H9 (cell line): ENCODE results near the gene RUNX2. TPM values are rescaled to one million over a fixed set of nuclear protein-coding genes. Genes with fewer than 3 reads are reported as not detected.

Source experiments
- DNase-seq: peaks from one replicate; pipeline ENCODE4 v3.0.0-alpha.2; 2017
- H2AFZ ChIP-seq: one replicate; pipeline ENCODE4 v1.6.1; 2013; ENCODE audit warnings: mild to moderate bottlenecking, low read length, control low read depth, moderate library complexity
- H2AK5ac ChIP-seq: 2 replicates; pipeline ENCODE4 v1.6.1; 2013; ENCODE audit warnings: low read length, control low read depth, mixed read lengths; ENCODE audit not compliant: insufficient read length
- H2BK120ac ChIP-seq: one replicate; pipeline ENCODE4 v1.6.1; 2013; ENCODE audit warnings: low read depth, mild to moderate bottlenecking, low read length, control low read depth, inconsistent platforms; ENCODE audit not compliant: poor library complexity, severe bottlenecking
- H2BK12ac ChIP-seq: 2 replicates; pipeline ENCODE4 v1.6.1; 2013; ENCODE audit warnings: low read length, control low read depth, mixed read lengths, low read depth; ENCODE audit not compliant: insufficient read length
- H2BK15ac ChIP-seq: 2 replicates; pipeline ENCODE4 v1.6.1; 2013; ENCODE audit warnings: low read depth, low read length, control low read depth
- H2BK20ac ChIP-seq: one replicate; pipeline ENCODE4 v1.6.1; 2013; ENCODE audit warnings: low read depth, mild to moderate bottlenecking, low read length, control low read depth, inconsistent platforms; ENCODE audit not compliant: poor library complexity, severe bottlenecking
- H2BK5ac ChIP-seq: 2 replicates; pipeline ENCODE4 v1.6.1; 2013; ENCODE audit warnings: low read length, control low read depth, mixed read lengths; ENCODE audit not compliant: insufficient read length
- H3K14ac ChIP-seq: 2 replicates; pipeline ENCODE4 v1.6.1; 2013; ENCODE audit warnings: low read length, control low read depth; ENCODE audit not compliant: insufficient read depth
- H3K18ac ChIP-seq: 2 replicates; pipeline ENCODE4 v1.6.1; 2013; ENCODE audit warnings: low read depth, mild to moderate bottlenecking, mixed read lengths, low read length, control low read depth; ENCODE audit not compliant: insufficient read length
- H3K23ac ChIP-seq: 2 replicates; pipeline ENCODE4 v1.6.1; 2013; ENCODE audit warnings: low read length, control low read depth, mixed read lengths, low read depth; ENCODE audit not compliant: insufficient read length
- H3K23me2 ChIP-seq: 2 replicates; pipeline ENCODE4 v1.6.1; 2013; ENCODE audit warnings: low read depth, mild to moderate bottlenecking, mixed read lengths, low read length, control low read depth; ENCODE audit not compliant: insufficient read length, poor library complexity, severe bottlenecking
- H3K27ac ChIP-seq: 2 replicates; pipeline ENCODE4 v1.5.1; 2013; ENCODE audit warnings: low read length, control low read depth, mixed read lengths, low read depth; ENCODE audit not compliant: insufficient read length
- H3K27me3 ChIP-seq: 2 replicates; pipeline ENCODE4 v1.6.1; 2013; ENCODE audit warnings: low read length, control low read depth, inconsistent platforms; ENCODE audit not compliant: insufficient read depth
- H3K4ac ChIP-seq: 2 replicates; pipeline ENCODE4 v1.6.1; 2013; ENCODE audit warnings: low read depth, mild to moderate bottlenecking, control low read depth, inconsistent platforms, low read length, moderate library complexity
- H3K4me1 ChIP-seq: 2 replicates; pipeline ENCODE4 v1.6.1; 2013; ENCODE audit warnings: low read length, control low read depth, inconsistent platforms; ENCODE audit not compliant: insufficient read depth
- H3K4me2 ChIP-seq: 2 replicates; pipeline ENCODE4 v1.6.1; 2013; ENCODE audit warnings: low read length, control low read depth, mixed read lengths; ENCODE audit not compliant: insufficient read length, insufficient read depth
- H3K56ac ChIP-seq: 2 replicates; pipeline ENCODE4 v1.6.1; 2013; ENCODE audit warnings: low read depth, mild to moderate bottlenecking, mixed read lengths, low read length, control low read depth; ENCODE audit not compliant: insufficient read length
- H3K79me1 ChIP-seq: 2 replicates; pipeline ENCODE4 v1.6.1; 2013; ENCODE audit warnings: low read depth, mild to moderate bottlenecking, moderate library complexity, low read length, control low read depth, inconsistent platforms; ENCODE audit not compliant: insufficient read depth, poor library complexity, severe bottlenecking
- H3K79me2 ChIP-seq: 2 replicates; pipeline ENCODE4 v1.6.1; 2013; ENCODE audit warnings: low read length, control low read depth, inconsistent platforms; ENCODE audit not compliant: insufficient read depth
- H3K9ac ChIP-seq: 2 replicates; pipeline ENCODE4 v1.6.1; 2013; ENCODE audit warnings: low read length, control low read depth, mixed read lengths; ENCODE audit not compliant: insufficient read length; ENCODE audit errors: extremely low read depth
- H3K9me3 ChIP-seq: one replicate; pipeline ENCODE4 v1.6.1; 2013; ENCODE audit warnings: low read depth, low read length, inconsistent platforms; ENCODE audit not compliant: control insufficient read depth
- H3T11ph ChIP-seq: one replicate; pipeline ENCODE4 v1.6.1; 2013; ENCODE audit warnings: mild to moderate bottlenecking, low read length, control low read depth, inconsistent platforms
- H4K20me1 ChIP-seq: one replicate; pipeline ENCODE4 v1.6.1; 2013; ENCODE audit not compliant: control insufficient read depth, insufficient read length, insufficient read depth
- H4K5ac ChIP-seq: 2 replicates; pipeline ENCODE4 v1.6.1; 2013; ENCODE audit warnings: low read depth, mild to moderate bottlenecking, mixed read lengths, low read length, control low read depth; ENCODE audit not compliant: insufficient read length
- H4K8ac ChIP-seq: replicated peaks from 2 replicates; pipeline ENCODE4 v1.6.1; 2013; ENCODE audit warnings: low read length, control low read depth, mixed read lengths, low read depth; ENCODE audit not compliant: insufficient read length
- H4K91ac ChIP-seq: 2 replicates; pipeline ENCODE4 v1.6.1; 2013; ENCODE audit warnings: low read depth, mild to moderate bottlenecking, moderate library complexity, mixed read lengths, low read length, control low read depth; ENCODE audit not compliant: insufficient read length
- H3K27ac Mint-ChIP-seq, 3 experiments: 2 replicates in 2 of 3; 3 replicates in 1 of 3; pipeline ENCODE4 v1.8.0; 2020 to 2021; ENCODE audit warnings: mixed read lengths in 3 of 3, mild to moderate bottlenecking in 1 of 3, moderate library complexity in 1 of 3
- H3K27me3 Mint-ChIP-seq: 2 replicates; pipeline ENCODE4 v1.8.0; 2021; ENCODE audit warnings: low read depth, mild to moderate bottlenecking, moderate library complexity, mixed read lengths
- H3K36me3 Mint-ChIP-seq, 3 experiments: 2 replicates in 2 of 3; 3 replicates in 1 of 3; pipeline ENCODE4 v1.8.0; 2020 to 2021; ENCODE audit warnings: low read depth in 3 of 3, mixed read lengths in 3 of 3; ENCODE audit not compliant: insufficient read depth in 1 of 3
- H3K4me1 Mint-ChIP-seq, 2 experiments: 2 replicates each; pipeline ENCODE4 v1.8.0; 2020; ENCODE audit warnings: mixed read lengths in 2 of 2
- H3K4me3 Mint-ChIP-seq, 2 experiments: 2 replicates in 1 of 2; 3 replicates in 1 of 2; pipeline ENCODE4 v1.8.0; 2020 to 2021; ENCODE audit warnings: mild to moderate bottlenecking in 2 of 2, mixed read lengths in 2 of 2, moderate library complexity in 1 of 2
- H3K9me3 Mint-ChIP-seq, 2 experiments: 2 replicates in 1 of 2; 3 replicates in 1 of 2; pipeline ENCODE4 v1.8.0; 2020; ENCODE audit warnings: mild to moderate bottlenecking in 2 of 2, mixed read lengths in 2 of 2, moderate library complexity in 1 of 2
- CTCF ChIP-seq: fragments of 200-600 bp; sonication (generic); conservative IDR thresholded peaks from 3 replicates; pipeline ENCODE4 v1.8.0; 2021; ENCODE audit warnings: antibody characterized with exemption, mild to moderate bottlenecking
- WGBS: extraction: QIAGEN DNeasy Blood & Tissue Kit; methylation state at CpG from one replicate; pipeline ENCODE4 v1.1.7; 2013; ENCODE audit warnings: missing lambda C conversion rate, low lambda C conversion rate, mixed read lengths; ENCODE audit not compliant: insufficient read length; ENCODE audit errors: extremely low coverage; 5-methylcytosine and 5-hydroxymethylcytosine counted together
- total RNA-seq: library from RNA; stranded (reverse); gene quantifications from 2 replicates; pipeline ENCODE4 v1.2.1, GENCODE V29; 2021

Gene RUNX2
- total RNA-seq, 1 experiment from 2014 or later, result 0.15 TPM

- Histone ChIP-seq H2AFZ (no peak overlapping the region), H4K20me1 (no peaks in the 10 kb centered on the region), H2BK15ac (no peak overlapping the region), H3K9me3 (no peaks in the 10 kb centered on the region), H3K9ac (no peak overlapping the region), H3K23me2 (peaks cover 3% of the 10 kb centered on the region), H4K91ac (no peak overlapping the region), H3K23ac (no peak overlapping the region), H3K18ac (no peak overlapping the region), H3K56ac (no peak overlapping the region), H4K5ac (no peak overlapping the region), H2BK5ac (no peak overlapping the region), H3K79me1 (no peaks in the 10 kb centered on the region), H4K8ac (no peak overlapping the region), H3K4ac (no peak overlapping the region), H2BK12ac (no peak overlapping the region), H3K4me1 (no peaks in the 10 kb centered on the region), H2AK5ac (no peak overlapping the region), H3K79me2 (peaks cover 3% of the 10 kb centered on the region; the same call in 1 of the 2 replicates), H3K4me2 (no peak overlapping the region), H3K27me3 (no peaks in the 10 kb centered on the region), H3K14ac (no peak overlapping the region), H2BK20ac (no peak overlapping the region), H2BK120ac (no peak overlapping the region), H3T11ph (no peak overlapping the region), H3K27ac (no peak overlapping the region)
- H3K27ac Mint-ChIP-seq, result no peak overlapping the region
- no peak overlapping the region for H3K4me3 Mint-ChIP-seq
- H3K9me3 Mint-ChIP-seq, result no peaks in the 10 kb centered on the region
- no peak for TF ChIP-seq CTCF
- no peak for DNase-seq
- peaks cover 10% of the 10 kb centered on the region in 2 experiments for H3K4me1 Mint-ChIP-seq
- H3K36me3 Mint-ChIP-seq, result no peaks in the 10 kb centered on the region
- H3K27me3 Mint-ChIP-seq, result no peaks in the 10 kb centered on the region
- no CpG with 5 or more reads among the region's 3 CpGs for WGBS
Measured at GRCh38 chr6:45371924-45372573, 43.9 kb downstream of the RUNX2 start.
